BLaER1 (cell line): Measurements from ENCODE around the gene PRICKLE3.
"Not testable (repeated sequence)": the region's sequence is repeated elsewhere in the genome, so short reads cannot be mapped to it uniquely, and the experiment has no call there.

Experiments
- H3K27ac ChIP-seq: shearing (Covaris generic); formaldehyde crosslinking; 2 replicates; pipeline ENCODE4 v1.8.1; 2022
- H3K27me3 ChIP-seq: shearing (Covaris generic); formaldehyde crosslinking; 2 replicates; pipeline ENCODE4 v1.8.1; 2022
- H3K36me3 ChIP-seq: shearing (Covaris generic); formaldehyde crosslinking; 2 replicates; pipeline ENCODE4 v1.8.1; 2022
- H3K4me1 ChIP-seq: shearing (Covaris generic); formaldehyde crosslinking; 2 replicates; pipeline ENCODE4 v1.8.1; 2022
- H3K4me2 ChIP-seq: shearing (Covaris generic); formaldehyde crosslinking; 2 replicates; pipeline ENCODE4 v1.8.1; 2022
- H3K4me3 ChIP-seq: shearing (Covaris generic); formaldehyde crosslinking; 2 replicates; pipeline ENCODE4 v1.8.1; 2022
- H3K9ac ChIP-seq: shearing (Covaris generic); formaldehyde crosslinking; 2 replicates; pipeline ENCODE4 v1.8.1; 2022
- H3K9me3 ChIP-seq: shearing (Covaris generic); formaldehyde crosslinking; 2 replicates; pipeline ENCODE4 v1.8.1; 2022
- H4K20me1 ChIP-seq: shearing (Covaris generic); formaldehyde crosslinking; 2 replicates; pipeline ENCODE4 v1.8.1; 2022
- Cebpa-rat ChIP-seq: shearing (Covaris generic); IDR thresholded peaks from 2 replicates; pipeline ENCODE4 v1.8.1; 2022

Gene PRICKLE3

GRCh38 chrX:49175435-49176274 lies 10.5 kb downstream of the PRICKLE3 start:
- Histone ChIP-seq H3K4me2 (no peak overlapping the region), H3K4me3 (no peak overlapping the region), H3K9me3 (peaks cover 31% of the 10 kb centered on the region), H3K4me1 (peaks cover 9% of the 10 kb centered on the region), H3K9ac (no peak overlapping the region), H3K27ac (no peak overlapping the region), H3K36me3 (peaks cover 63% of the 10 kb centered on the region), H3K27me3 (no peaks in the 10 kb centered on the region), H4K20me1 (no peaks in the 10 kb centered on the region)
- no peak for TF ChIP-seq Cebpa-rat

GRCh38 chrX:49174723-49175122 lies 11.4 kb downstream of the PRICKLE3 start:
- no peaks in the 10 kb centered on the region for H4K20me1 ChIP-seq
- H3K9ac ChIP-seq = no peak overlapping the region
- no peak for TF ChIP-seq Cebpa-rat
- no peak overlapping the region for H3K4me3 ChIP-seq
- H3K9me3 ChIP-seq = peaks cover 31% of the 10 kb centered on the region
- peaks cover 55% of the 10 kb centered on the region for H3K36me3 ChIP-seq
- no peak overlapping the region for H3K27ac ChIP-seq
- peaks cover 14% of the 10 kb centered on the region for H3K4me1 ChIP-seq
- no peak overlapping the region for H3K4me2 ChIP-seq
- 0 out of 2 replicates have a peak, but pooled peaks cover 2% of the 10 kb centered on the region for H3K27me3 ChIP-seq

GRCh38 chrX:49173544-49173943 lies 12.6 kb downstream of the PRICKLE3 start:
- H3K27me3 ChIP-seq, H3K9ac ChIP-seq, H4K20me1 ChIP-seq, H3K27ac ChIP-seq, H3K4me3 ChIP-seq: not testable (repeated sequence)
- H3K4me2 ChIP-seq = peak overlapping the region; percentile 77; the same call in 1 of the 2 replicates
- peaks cover 31% of the 10 kb centered on the region for H3K9me3 ChIP-seq
- H3K36me3 ChIP-seq = peaks cover 43% of the 10 kb centered on the region
- peaks cover 20% of the 10 kb centered on the region for H3K4me1 ChIP-seq

- H3K27ac ChIP-seq = peak overlapping the region; percentile 73
- H3K9me3 ChIP-seq = peaks cover 31% of the 10 kb centered on the region
- 0 out of 2 replicates have a peak, but pooled peaks cover 5% of the 10 kb centered on the region for H3K27me3 ChIP-seq
- TF ChIP-seq Cebpa-rat = no peak
- H3K9ac ChIP-seq = peak overlapping the region; percentile 78
- H3K36me3 ChIP-seq = peaks cover 32% of the 10 kb centered on the region
- peak overlapping the region; percentile 70 for H3K4me3 ChIP-seq
- H3K4me2 ChIP-seq = peak overlapping the region; percentile 77
- H3K4me1 ChIP-seq = peaks cover 31% of the 10 kb centered on the region
- no peaks in the 10 kb centered on the region for H4K20me1 ChIP-seq
These were observed 13.8 kb downstream of the PRICKLE3 start for GRCh38 chrX:49172280-49172780.

GRCh38 chrX:49171752-49172279 lies 14.4 kb downstream of the PRICKLE3 start, which contains the start of gene PLP2:
PLP2 (plus strand) TSS chrX:49171898; CDS start chrX:49172001, 103 bp downstream.
- TF ChIP-seq Cebpa-rat = no peak
- Histone ChIP-seq H3K36me3 (peaks cover 27% of the 10 kb centered on the region), H3K27ac (peak within 1 kb of the TSS; percentile 73), H3K4me3 (peak within 1 kb of the TSS; percentile 70), H3K4me1 (peaks cover 34% of the 10 kb centered on the region), H3K4me2 (peak within 1 kb of the TSS; percentile 77), H4K20me1 (no peaks in the 10 kb centered on the region), H3K27me3 (0 out of 2 replicates have a peak, but pooled peaks cover 5% of the 10 kb centered on the region), H3K9me3 (peaks cover 29% of the 10 kb centered on the region), H3K9ac (peak within 1 kb of the TSS; percentile 78)

- H3K4me2 ChIP-seq = peak overlapping the region; percentile 76
- H3K9me3 ChIP-seq = peaks cover 22% of the 10 kb centered on the region
- TF ChIP-seq Cebpa-rat = no peak
- H4K20me1 ChIP-seq = no peaks in the 10 kb centered on the region
- H3K36me3 ChIP-seq = no peaks in the 10 kb centered on the region
- peak overlapping the region; percentile 75 for H3K27ac ChIP-seq
- peak overlapping the region; percentile 58 for H3K4me3 ChIP-seq
- 0 out of 2 replicates have a peak, but pooled peaks cover 5% of the 10 kb centered on the region for H3K27me3 ChIP-seq
- H3K4me1 ChIP-seq = peaks cover 52% of the 10 kb centered on the region
- peak overlapping the region; percentile 68 for H3K9ac ChIP-seq
These were observed 18.4 kb downstream of the PRICKLE3 start for GRCh38 chrX:49167740-49168108.

GRCh38 chrX:49166914-49167739 lies 19.0 kb downstream of the PRICKLE3 start:
- H3K27ac ChIP-seq = peak overlapping the region; percentile 75
- H3K9ac ChIP-seq = peak overlapping the region; percentile 68
- no peaks in the 10 kb centered on the region for H4K20me1 ChIP-seq
- H3K27me3 ChIP-seq = 0 out of 2 replicates have a peak, but pooled peaks cover 5% of the 10 kb centered on the region
- H3K4me1 ChIP-seq = peaks cover 50% of the 10 kb centered on the region
- no peaks in the 10 kb centered on the region for H3K36me3 ChIP-seq
- H3K4me3 ChIP-seq = peak overlapping the region; percentile 58
- TF ChIP-seq Cebpa-rat = no peak
- peak overlapping the region; percentile 76 for H3K4me2 ChIP-seq
- H3K9me3 ChIP-seq = peaks cover 20% of the 10 kb centered on the region

GRCh38 chrX:49165901-49166881 lies 20.0 kb downstream of the PRICKLE3 start:
- peaks cover 50% of the 10 kb centered on the region for H3K4me1 ChIP-seq
- H3K36me3 ChIP-seq = no peaks in the 10 kb centered on the region
- H3K9ac ChIP-seq = peak overlapping the region; percentile 18; the same call in 1 of the 2 replicates

More at GRCh38 chrX:49165901-49166881, 20.0 kb downstream of the PRICKLE3 start:
- Histone ChIP-seq H3K4me3 (peak overlapping the region; percentile 58), H4K20me1 (no peaks in the 10 kb centered on the region), H3K9me3 (peaks cover 14% of the 10 kb centered on the region), H3K4me2 (peak overlapping the region; percentile 76), H3K27me3 (peaks cover 5% of the 10 kb centered on the region; the same call in 1 of the 2 replicates), H3K27ac (peak overlapping the region; percentile 75)
- TF ChIP-seq Cebpa-rat = no peak
